Activated CD8-positive, alpha-beta memory T cell treated with anti-CD3 and anti-CD28 coated beads, Interleukin-2, amount 50 U/mL, for 4 hours (primary cell): ENCODE data around the gene AQP2.

Experiments
- DNase-seq: peaks from one replicate; pipeline ENCODE4 v3.0.0-alpha.2; 2020

The AQP2 gene

GRCh38 chr12:49920915-49921286 lies 29.6 kb upstream of the AQP2 start:
- no peak for DNase-seq

GRCh38 chr12:49921299-49921698 lies 29.2 kb upstream of the AQP2 start:
- no peak for DNase-seq

- no peak for DNase-seq
These were observed 28.6 kb upstream of the AQP2 start for GRCh38 chr12:49921936-49922335.

- DNase-seq = no peak
These were observed 28.0 kb upstream of the AQP2 start for GRCh38 chr12:49922349-49923034.

GRCh38 chr12:49923035-49923644 lies 27.4 kb upstream of the AQP2 start:
- no peak for DNase-seq

- no peak for DNase-seq
These were observed 26.5 kb upstream of the AQP2 start for GRCh38 chr12:49923880-49924556.

- no peak for DNase-seq
These were observed 25.8 kb upstream of the AQP2 start for GRCh38 chr12:49924628-49925246.

- DNase-seq = no peak
These were observed 24.9 kb upstream of the AQP2 start for GRCh38 chr12:49925433-49926204.

GRCh38 chr12:49928471-49928870 lies 22.1 kb upstream of the AQP2 start:
- DNase-seq = no peak

- DNase-seq = no peak
These were observed 21.0 kb upstream of the AQP2 start for GRCh38 chr12:49929581-49929980.

- DNase-seq = no peak
These were observed 19.8 kb upstream of the AQP2 start for GRCh38 chr12:49930515-49931288.

GRCh38 chr12:49932023-49932422 lies 18.5 kb upstream of the AQP2 start:
- no peak for DNase-seq

GRCh38 chr12:49932533-49933130 lies 17.9 kb upstream of the AQP2 start:
- no peak for DNase-seq

- no peak for DNase-seq
These were observed 16.7 kb upstream of the AQP2 start for GRCh38 chr12:49933796-49934195.

- no peak for DNase-seq
These were observed 16.0 kb upstream of the AQP2 start for GRCh38 chr12:49934505-49934904.

GRCh38 chr12:49936925-49937324 lies 13.6 kb upstream of the AQP2 start:
- no peak for DNase-seq

GRCh38 chr12:49937639-49938300 lies 12.8 kb upstream of the AQP2 start:
- DNase-seq = no peak

- DNase-seq = no peak
These were observed 11.2 kb upstream of the AQP2 start for GRCh38 chr12:49939307-49939706.

GRCh38 chr12:49939707-49940106 lies 10.8 kb upstream of the AQP2 start:
- no peak for DNase-seq

- DNase-seq = no peak
These were observed 8.7 kb upstream of the AQP2 start for GRCh38 chr12:49941556-49942511.
